Embryonic facial prominence (tissue), 1 donor: ENCODE measurements around the gene ADCY10.
"Not testable (repeated sequence)": the region's sequence is repeated elsewhere in the genome, so short reads cannot be mapped to it uniquely, and the experiment has no call there.

Source experiments
- DNase-seq: peaks from one replicate; pipeline ENCODE4 v3.0.0-alpha.2; 2016; ENCODE audit errors: extremely low spot score

Gene ADCY10

GRCh38 chr1:167926486-167926997, 12.6 kb upstream of the ADCY10 start:
- no peak for DNase-seq

- no peak for DNase-seq
Observed at GRCh38 chr1:167924543-167925231, 10.8 kb upstream of the ADCY10 start.

GRCh38 chr1:167924102-167924501, 10.2 kb upstream of the ADCY10 start:
- no peak for DNase-seq

- no peak for DNase-seq
Observed at GRCh38 chr1:167923324-167924056, 9.6 kb upstream of the ADCY10 start.

GRCh38 chr1:167922611-167923074, 8.7 kb upstream of the ADCY10 start:
- no peak for DNase-seq

- no peak for DNase-seq
Observed at GRCh38 chr1:167922023-167922422, 8.1 kb upstream of the ADCY10 start.

GRCh38 chr1:167916766-167917511, 3.0 kb upstream of the ADCY10 start:
- DNase-seq, result no peak

GRCh38 chr1:167915569-167915968, 1.6 kb upstream of the ADCY10 start:
- DNase-seq, result no peak

GRCh38 chr1:167912294-167912693, 1.6 kb downstream of the ADCY10 start:
- no peak for DNase-seq

GRCh38 chr1:167911413-167911812, 2.5 kb downstream of the ADCY10 start:
- no peak for DNase-seq

GRCh38 chr1:167910530-167910929, 3.4 kb downstream of the ADCY10 start:
- DNase-seq, result no peak

- DNase-seq, result no peak
Observed at GRCh38 chr1:167909691-167910180, 4.2 kb downstream of the ADCY10 start.

- DNase-seq, result no peak
Observed at GRCh38 chr1:167905671-167906070, 8.3 kb downstream of the ADCY10 start.

GRCh38 chr1:167905182-167905581, 8.8 kb downstream of the ADCY10 start:
- DNase-seq, result no peak

- DNase-seq, result no peak
Observed at GRCh38 chr1:167904652-167905130, 9.2 kb downstream of the ADCY10 start.

- DNase-seq, result no peak
Observed at GRCh38 chr1:167900907-167901306, 13.0 kb downstream of the ADCY10 start.

GRCh38 chr1:167899253-167899681, 14.7 kb downstream of the ADCY10 start:
- no peak for DNase-seq

GRCh38 chr1:167898578-167899222, 15.2 kb downstream of the ADCY10 start:
- no peak for DNase-seq

GRCh38 chr1:167893798-167894197, 20.1 kb downstream of the ADCY10 start:
- DNase-seq, result no peak

GRCh38 chr1:167890400-167890799, 23.5 kb downstream of the ADCY10 start:
- DNase-seq, result no peak

- DNase-seq, result not testable (repeated sequence)
Observed at GRCh38 chr1:167887187-167887586, 26.7 kb downstream of the ADCY10 start.
